Hypothalamus (tissue), 51 donors: ENCODE data around the gene AEBP2.
"Not testable (repeated sequence)": the region's sequence is repeated elsewhere in the genome, so short reads cannot be mapped to it uniquely, and the experiment has no call there.

Experiments
- DNase-seq, 51 donors: peaks; one replicate each; lab custom pipeline; 2025; lab: John Stamatoyannopoulos, UW

AEBP2 gene

DNA sequence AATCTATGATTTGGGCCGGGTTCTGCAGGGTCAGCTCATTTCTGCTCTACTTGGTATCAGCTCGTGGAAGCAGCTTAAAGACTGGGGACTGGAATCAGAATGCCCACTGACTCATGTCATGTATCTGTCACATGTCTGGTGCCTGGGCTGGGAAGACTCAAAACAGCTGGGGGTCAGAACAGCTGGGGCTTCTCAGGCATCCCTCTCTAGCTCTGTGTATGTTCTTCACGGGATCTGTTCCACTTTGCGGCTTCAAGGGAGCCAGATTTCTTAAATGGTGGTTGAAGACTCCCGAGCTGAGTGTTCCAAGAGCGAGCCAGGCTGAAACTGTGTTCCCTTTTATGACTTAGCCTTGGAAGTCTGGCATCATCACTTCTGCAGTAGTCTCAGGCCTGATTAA lies 11.9 kb downstream of the AEBP2 start:
- peak in 1 of 51 donors; percentile 3 for DNase-seq

DNA sequence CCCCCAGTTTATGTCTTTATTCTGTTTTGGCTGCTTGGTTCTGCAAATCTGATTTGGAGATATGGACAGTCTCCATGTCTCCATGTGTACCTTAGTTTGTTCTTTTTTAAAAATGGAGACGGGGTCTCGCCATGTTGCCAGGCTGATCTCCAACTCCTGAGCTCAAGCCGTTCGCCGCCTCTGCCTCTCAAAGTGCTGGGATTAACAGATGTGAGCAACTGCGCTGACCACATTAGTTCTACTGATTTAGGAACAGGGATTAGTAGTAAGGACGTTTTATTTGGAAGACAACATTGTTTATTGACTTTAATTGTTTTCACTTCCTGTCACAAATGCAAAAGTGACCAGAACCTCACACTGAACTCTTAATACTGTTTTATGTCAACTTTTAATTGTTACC lies 14.7 kb downstream of the AEBP2 start:
- no peak for DNase-seq

DNA sequence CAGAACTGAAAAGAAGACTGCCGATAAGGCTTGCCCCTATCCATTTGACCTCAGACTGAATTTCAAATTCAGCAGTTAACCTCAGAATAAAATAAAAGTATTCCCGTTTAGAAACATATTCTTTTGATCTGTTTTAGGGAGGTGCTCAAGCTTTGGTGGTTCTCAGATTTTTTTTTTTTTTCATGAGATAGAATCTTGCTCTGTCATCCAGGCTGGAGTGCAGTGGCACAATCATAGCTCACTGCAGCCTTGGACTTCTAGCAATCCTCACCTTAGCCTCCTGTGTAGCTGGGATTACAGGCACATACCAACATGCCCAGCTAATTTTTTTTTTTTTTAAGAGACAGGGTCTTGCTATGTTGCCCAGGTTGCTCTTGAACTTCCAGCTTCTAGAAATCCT lies 15.5 kb downstream of the AEBP2 start:
- DNase-seq: no peak

DNA sequence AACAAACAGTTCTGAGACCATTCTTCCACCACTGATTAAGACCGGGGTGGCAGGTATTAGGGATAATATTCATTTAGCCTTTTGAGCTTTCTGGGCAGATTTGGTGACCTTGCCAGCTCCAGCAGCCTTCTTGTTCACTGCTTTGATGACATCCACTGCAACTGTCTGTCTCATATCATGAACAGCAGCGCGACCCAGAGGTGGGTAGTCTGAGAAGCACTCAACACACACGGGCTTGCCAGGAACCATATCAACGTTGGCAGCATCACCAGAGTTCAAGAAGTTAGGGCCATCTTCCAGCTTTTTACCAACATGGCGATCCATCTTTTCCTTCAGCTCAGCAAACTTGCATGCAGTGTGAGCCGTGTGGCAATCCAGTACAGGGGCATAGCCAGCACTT lies 16.9 kb downstream of the AEBP2 start:
- DNase-seq: no peak

DNA sequence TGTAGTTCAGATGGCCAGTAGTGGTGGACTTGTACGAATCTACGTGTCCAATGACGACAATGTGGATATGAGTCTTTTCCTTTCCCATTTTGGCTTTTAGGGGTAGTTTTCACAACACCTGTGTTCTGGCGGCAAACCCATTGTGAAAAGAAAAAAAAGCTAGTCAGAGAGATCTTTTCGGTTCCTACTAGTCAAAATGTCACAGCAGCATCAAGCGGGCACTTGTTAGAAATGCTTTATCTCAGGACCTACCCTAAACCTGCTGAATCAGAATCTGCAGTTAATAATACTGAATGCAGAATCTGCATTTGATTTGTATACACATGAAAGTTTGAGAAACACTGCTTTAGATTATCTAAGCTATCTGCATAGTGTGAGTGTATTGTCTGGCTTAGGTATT lies 18.3 kb downstream of the AEBP2 start:
- no peak for DNase-seq

DNA sequence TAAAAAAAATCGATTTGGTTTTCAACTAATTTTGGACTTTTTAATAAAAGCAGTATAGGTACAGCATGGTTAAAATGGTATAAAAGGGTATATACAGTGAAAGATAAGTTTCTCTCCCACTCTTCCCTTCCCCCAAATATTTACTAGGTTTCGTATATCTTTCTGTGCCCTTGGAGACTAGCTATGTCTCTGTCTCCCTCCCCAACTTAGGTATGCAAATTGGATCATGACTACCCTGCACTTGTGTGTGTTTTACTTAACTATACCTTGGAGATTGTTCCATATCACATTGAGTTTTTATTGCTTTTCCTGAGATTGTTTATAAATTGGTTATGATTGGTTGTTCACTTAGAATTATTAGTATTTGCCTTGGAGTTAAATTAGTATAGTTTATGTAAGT lies 19.4 kb downstream of the AEBP2 start:
- DNase-seq: no peak

DNA sequence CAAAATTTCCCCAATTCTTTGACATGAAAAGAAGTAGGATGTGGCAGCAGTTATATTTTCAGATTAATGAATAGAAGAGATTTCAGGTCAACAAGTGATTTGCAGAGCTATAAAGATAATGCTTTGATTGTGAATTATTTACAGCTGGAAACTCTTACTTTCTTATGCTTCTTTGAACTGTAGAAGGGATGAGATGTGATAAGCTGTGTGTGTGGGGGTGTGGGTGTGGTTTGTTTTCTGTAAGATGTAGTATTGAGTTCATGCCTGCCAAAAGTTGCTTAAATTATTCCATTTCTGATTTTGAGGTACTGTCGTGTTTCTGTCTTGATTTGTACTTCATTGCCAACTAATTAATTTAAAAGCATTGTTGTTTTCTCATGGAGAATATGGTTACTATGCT lies 22.7 kb downstream of the AEBP2 start:
- no peak for DNase-seq

DNA sequence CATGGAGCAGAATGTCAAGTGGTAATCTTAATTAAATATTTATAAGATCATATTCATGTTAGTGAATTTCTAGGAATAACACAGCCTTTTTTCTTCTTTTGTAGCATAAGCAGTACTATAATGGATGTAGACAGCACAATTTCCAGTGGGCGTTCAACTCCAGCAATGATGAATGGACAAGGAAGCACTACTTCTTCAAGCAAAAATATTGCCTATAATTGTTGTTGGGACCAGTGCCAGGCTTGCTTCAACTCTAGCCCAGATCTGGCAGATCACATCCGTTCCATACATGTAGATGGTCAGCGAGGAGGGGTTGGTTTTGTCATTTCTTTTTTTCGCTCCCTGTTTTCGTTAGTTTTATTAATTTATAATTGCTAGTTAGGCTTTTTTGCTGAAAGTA lies 23.1 kb downstream of the AEBP2 start:
- no peak for DNase-seq

DNA sequence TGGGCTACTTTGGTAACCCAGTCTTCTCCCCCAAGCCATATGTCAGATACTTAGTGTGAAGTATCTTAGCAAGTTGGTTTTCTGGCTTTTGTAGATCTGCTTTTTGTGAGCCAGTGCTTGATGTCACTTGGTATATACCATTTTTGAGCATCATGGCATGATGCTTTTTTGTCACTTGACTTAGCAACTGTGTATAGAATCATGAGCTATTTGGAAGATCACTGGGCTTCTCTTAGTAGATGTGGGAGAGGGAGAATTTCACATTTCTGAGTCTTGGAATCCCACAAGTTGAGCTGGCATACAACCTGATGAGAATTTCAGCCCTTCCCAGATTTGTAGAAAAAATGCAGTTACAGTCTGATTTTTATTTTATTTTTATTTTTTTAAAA lies 24.9 kb downstream of the AEBP2 start:
- no peak for DNase-seq

DNA sequence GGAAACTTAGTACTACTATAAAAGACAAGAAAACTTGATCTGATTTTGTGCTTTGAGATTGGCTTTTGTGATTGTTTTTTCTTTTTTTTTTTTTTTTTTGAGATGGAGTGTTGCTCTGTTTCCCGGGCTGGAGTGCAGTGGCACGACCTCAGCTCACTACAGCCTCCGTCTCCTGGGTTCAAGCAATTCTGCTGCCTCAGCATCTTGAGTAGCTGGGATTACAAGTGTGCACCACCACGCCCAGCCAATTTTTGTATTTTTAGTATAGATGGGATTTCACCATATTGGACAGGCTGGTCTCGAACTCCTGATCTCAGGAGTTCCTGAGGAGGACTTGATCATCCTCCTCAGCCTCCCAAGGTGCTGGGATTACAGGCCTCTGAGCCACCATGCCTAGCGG lies 26.4 kb downstream of the AEBP2 start:
- DNase-seq: no peak

DNA sequence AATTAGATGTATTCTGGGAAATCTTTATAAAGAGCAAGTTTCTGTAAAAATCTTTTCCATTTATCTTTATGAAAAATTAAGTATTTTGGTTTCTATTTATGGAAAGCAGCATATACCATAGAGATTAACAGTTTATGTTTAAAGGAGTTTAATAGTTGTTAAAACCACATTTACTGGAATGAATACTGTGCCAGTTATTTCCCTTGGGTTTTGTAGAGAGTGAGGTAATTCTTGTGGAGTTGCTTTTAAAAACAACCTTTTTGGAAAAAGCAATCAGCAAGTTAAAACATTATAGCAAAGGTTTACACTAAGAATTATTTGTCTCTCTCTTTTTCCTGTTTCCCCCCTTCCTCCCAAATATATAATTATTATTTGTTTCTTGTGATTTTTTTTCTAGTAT lies 34.9 kb downstream of the AEBP2 start:
- no peak for DNase-seq

DNA sequence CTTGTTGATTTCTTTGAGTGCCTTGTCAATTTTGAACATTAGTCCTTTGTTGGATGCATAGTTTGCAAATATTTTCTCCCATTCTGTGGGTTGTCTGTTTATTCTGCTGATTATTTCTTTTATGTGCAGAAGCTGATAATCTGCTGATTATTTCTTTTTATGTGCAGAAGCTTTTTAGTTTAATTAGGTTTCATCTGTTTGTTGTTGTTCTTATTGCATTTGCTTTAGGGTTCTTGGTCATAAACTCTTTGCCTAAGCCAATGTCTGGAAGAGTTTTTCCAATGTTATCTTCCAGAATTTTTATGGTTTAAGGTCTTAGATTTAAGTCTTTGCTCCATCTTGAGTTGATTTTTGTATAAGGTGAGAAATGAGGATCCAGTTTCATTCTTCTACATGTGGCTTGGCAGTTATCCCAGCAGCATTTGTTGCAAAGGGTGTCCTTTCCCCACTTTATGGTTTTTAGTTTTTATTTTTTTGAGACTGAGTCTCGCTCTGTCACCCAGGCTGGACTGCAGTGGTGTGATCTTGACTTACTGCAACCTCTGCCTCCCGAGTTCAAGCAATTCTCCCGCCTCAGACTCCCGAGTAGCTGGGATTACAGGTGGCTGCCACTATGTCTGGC lies 36.7 kb downstream of the AEBP2 start:
- not testable (repeated sequence) for DNase-seq

DNA sequence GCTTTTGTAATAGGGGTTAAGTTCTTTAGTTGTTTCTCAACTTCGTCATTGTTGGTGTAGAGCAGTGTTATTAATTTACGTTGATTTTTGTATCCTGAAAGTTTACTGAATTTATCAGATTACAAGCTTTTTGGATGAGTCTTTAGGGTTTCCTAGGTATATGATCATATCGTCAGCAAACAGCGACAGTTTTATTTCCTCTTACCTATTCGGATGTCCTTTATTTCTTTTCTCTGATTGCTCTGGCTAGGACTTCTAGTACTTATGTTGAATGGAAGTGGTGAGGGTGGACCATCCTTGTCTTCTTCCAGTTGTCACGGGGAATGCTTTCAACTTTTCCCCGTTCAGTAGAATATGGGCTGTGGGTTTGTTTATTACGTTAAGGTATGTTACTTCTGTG lies 37.8 kb downstream of the AEBP2 start:
- DNase-seq: no peak

DNA sequence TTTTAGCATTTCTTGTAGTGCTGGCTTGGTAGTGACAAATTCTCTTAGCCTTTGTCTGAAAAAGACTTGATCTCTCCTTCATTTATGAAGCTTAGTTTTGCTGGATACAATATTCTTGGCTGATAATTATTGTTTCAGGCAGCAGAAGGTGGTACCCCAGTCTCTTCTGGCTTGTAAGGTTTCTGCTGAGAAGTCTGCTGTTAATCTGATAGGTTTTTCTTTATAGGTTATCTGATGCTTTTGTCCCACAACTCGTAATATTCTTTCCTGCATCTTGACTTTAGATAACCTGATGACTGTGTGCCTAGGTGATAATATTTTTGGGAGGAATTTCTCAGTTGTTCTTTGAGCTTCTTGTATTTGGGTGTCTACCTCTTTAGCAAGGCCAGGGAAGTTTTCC lies 41.2 kb downstream of the AEBP2 start:
- DNase-seq: no peak

DNA sequence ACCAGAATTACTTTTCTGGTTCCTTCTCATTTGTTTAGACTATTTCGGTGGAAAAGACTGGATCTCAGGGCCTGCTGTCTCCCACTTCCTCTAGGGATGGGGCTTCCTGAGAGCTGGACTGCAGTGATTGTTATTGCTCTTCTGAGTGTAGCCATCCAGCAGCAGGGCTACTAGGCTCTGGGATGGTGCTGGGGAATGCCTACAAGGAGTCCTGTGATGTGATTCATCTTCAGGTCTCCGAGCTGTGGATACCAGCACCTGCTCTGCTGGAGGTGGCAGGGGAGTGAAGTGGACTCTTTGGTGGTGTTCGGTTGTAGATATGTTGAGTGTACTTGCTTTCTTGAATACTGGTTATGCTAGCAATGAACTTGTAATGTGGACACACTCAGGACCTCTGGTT lies 42.7 kb downstream of the AEBP2 start:
- DNase-seq: no peak

DNA sequence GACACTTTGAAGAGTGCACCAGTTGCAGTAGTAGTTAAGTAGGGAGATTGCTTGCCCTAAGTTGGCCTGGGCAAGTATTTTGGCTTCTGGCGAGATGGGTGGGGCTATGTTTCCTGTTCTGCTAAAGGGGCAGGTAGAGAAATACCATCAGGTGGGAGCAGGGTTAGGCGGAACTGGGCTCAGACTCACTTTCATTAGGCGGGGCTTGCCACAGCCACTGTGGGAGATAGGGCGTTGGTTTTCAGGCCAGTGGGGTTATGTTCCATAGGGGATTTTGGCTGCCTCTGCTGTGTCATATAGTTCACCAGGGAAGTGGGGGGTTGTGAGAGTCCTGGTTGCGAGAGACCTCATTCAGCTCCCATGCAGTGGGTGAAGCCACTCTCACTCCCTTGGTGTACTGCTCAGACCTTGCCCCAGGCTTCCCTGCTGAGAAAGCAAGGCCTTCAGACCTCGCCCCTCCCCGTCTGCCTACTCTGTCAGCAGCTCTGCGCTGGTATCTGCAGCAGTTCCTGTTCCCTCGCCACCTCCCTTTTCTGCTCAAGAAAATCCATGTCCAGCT lies 43.3 kb downstream of the AEBP2 start:
- DNase-seq: peak in 1 of 51 donors; percentile 38

DNA sequence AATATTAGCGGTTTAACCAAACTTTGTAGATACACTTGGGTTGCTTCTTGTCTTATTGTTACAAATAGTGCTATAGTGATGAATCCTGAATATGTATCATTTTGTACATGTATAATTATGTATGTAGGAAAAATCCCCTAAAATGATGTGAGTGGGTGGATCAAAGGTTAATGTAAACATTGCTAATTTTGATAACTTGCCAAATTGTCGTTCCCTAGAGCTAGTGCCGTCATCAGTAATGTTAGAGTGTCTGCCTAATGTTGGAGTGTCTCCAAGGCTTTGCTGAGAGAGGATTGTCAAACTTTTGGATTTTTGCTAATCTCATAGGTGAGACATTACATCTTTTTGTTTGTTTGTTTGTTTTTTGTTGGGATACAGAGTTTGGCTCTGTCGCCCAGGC lies 44.4 kb downstream of the AEBP2 start:
- no peak for DNase-seq

DNA sequence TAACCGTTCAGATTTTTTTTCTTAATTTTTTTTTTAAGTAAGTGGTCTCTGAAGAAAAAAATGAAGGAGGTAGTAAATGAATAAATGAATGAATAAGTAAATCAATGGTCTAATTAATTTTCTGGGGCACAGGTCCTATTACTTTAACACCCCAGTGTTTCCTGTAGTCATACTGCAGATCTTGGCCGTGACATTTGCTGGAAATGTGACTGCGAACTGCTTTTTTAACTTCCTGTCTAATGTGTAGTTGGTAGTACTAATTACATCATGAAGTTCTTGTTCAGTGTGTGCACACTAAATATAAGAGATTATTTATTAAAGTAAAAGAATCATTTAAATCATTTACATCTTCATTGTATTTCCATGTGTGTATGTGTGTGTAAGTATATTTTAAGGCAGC lies 45.4 kb downstream of the AEBP2 start:
- no peak for DNase-seq

DNA sequence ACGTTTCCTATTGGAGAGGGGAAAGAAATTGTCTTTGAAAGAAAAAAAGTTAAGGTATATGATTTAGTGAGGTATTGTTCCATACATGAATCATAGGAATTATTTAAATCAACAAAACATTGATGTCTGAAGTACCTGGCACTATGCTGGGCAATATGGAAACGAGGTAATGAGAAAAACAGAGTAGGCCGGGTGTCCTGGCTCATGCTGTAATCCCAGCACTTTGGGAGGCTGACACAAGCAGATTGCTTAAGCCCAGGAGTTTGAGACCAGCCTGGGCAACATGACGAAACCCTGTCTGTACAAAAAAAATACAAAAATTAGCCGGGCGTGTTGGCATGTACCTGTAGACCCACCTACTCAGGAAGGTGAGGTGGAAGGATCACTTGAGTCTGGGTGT lies 45.9 kb downstream of the AEBP2 start:
- DNase-seq: no peak

DNA sequence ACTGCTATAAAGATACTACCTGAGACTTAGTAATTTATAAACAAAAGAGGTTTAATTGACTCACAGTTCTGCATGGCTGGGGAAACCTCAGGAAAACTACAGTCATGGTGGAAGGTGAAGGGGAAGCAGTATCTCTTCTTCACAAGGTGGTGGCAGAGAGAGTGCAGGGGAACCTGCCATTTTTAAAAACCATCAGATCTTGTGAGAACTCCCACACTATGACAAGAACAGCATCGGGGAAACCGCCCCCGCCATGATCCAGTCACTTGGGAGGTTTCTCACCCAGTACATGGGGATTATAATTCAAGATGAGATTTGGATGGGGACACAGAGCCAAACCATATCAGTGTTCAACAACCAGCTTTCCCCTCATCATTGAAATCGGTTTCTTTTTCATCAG lies 49.9 kb downstream of the AEBP2 start:
- DNase-seq: no peak

DNA sequence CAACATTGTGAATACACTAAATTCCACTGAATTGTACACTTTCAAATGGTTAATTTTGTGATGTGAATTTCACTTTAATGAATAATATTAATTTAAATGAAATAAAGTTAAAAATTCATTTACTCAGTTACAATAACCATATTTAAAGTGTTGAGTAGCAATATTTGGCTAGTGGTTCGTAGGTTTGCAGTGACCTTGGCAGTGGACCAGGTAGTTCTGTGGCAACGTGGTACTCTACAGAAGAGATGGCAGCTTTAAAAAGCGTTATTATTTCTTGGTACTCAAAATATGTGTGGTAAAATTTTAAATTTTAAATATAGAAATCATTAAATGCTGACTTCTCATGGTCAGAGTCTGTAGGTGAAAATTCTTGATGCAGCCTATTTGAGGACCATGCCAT lies 51.6 kb downstream of the AEBP2 start:
- DNase-seq: no peak

DNA sequence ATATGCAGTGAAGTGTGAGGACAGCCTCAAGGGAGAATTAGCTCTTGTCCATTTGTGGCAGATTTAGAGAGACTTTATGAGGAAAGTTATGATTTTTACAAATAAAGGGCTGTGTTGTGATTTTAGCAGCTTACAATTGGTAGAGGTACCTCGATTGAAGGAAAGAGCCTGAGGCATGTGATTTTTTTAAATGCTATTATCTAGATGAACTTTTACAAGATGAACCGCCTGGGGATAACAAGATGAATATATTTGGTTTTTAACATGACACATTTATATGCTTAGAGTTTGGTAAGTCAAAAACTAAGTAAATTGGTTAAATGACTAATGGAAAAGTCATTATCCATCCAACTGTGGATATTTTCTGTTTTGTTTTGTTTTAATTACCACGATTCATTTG lies 52.6 kb downstream of the AEBP2 start:
- DNase-seq: no peak

DNA sequence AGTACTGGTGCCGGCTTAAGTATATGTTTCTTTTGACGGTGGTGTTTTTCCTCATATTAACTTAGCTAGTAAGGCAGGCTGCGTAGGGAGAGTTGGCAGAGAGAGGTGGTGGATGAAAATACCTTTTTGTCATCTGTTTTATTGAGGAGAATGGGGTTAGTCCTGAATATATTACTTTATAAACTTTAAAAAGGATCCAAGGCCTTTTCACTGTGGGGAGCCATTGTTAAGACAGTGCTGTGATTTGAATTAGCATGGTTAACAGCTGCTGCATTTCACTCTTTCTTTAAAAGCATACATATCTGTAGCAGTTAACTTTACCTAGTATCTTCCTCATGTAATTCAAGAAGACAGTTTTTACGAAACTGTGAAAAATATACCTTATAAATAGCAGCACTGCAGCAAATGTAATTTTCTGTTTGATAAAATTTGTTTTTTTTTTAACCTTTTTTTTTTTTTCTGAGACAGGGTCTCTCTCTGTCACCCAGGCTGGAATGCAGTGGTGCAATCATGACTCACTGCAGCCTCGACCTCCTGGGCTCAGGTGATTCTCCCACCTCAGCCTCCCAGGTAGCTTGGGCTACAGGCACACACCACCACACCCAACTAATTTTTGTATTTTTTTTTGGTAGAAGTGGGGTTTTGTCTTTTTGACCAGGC lies 57.1 kb downstream of the AEBP2 start:
- DNase-seq: peak in 1 of 51 donors; percentile 20
